ENCODE results near the gene NELL2. TPM values are rescaled to one million over a fixed set of nuclear protein-coding genes. Genes with fewer than 3 reads are reported as not detected.

Gene NELL2
- total and polyA plus RNA-seq, 2 experiments from 2014 or later = not detected

DNA sequence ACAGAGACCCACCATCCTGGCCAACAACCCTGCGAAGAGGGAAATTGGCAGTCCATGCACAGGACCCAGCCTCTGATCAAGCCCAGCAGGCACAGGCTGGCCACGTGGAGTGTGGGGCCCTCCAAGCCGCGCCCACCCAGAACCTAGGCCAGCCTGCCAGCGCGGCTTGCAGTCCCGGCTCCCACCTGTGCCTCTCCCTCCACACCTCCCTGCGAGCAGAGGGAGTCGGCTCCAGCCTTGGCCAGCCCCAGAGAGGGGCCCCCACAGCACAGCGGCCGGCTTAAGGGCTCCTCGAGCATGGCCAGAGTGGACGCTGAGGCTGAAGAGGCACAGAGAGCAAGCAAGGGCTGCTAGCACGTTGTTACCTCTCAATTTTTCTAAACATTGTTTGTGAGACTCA, 373.4 kb downstream of the NELL2 start:
- Histone ChIP-seq H3K4me2 (ENCODE audit: unreplicated experiment) (no peak overlapping the region), H3K4me3 (no peak overlapping the region), H3K27me3 (replicated peaks; ENCODE audit: insufficient read depth) (no peaks in the 10 kb centered on the region), H3K36me3 (ENCODE audit: low read depth) (no peaks in the 10 kb centered on the region), H3K9ac (no peak overlapping the region), H2AFZ (no peak overlapping the region), H3K79me2 (ENCODE audit: insufficient read depth) (no peaks in the 10 kb centered on the region), H3K27ac (no peak overlapping the region), H3K9me2 (ENCODE audit: insufficient read depth) (no peaks in the 10 kb centered on the region), H3K9me3 (ENCODE audit: low read depth) (no peaks in the 10 kb centered on the region), H4K20me1 (ENCODE audit: insufficient read depth) (no peaks in the 10 kb centered on the region), H3K4me1 (ENCODE audit: insufficient read depth) (no peaks in the 10 kb centered on the region), H3F3A (ENCODE audit: insufficient read depth) (no peaks in the 10 kb centered on the region)
- in situ Hi-C loops (cut with MboI) = no loop called here
- DNase-seq = no peak
- TF ChIP-seq EZH2 (IDR thresholded peaks at IDR 0.05; ENCODE audit: insufficient read depth, poor library complexity, severe bottlenecking) (no peak), EZH2phosphoT487 (IDR thresholded peaks at IDR 0.05; ENCODE audit: insufficient read depth, low read depth) (no peak)
- WGBS, 2 experiments (ENCODE audit: low coverage in 1 of 2, low lambda C conversion rate in 2 of 2, missing lambda C conversion rate in 2 of 2) = 56 to 57% methylated on average over 12 to 14 of the region's 14 CpGs

DNA sequence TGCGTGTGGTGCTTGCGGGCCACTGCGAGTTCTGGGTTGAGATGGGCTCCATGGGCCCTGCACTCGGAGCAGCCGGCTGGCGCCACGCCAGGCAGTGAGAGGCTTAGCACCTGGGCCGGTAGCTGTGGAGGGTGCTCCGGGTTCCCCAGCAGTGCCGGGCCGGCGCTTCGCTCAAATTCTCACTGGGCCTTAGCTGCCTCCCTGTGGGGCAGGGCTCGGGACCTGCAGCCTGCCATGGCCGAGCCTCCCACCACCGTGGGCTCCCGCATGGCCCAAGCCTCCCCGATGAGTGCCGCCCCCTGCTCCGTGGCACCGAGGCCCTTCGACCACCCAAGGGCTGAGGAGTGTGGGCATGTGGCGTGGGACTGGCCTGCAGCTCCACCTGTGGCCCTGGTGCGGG, 375.7 kb downstream of the NELL2 start:
- TF ChIP-seq EZH2phosphoT487 (IDR thresholded peaks at IDR 0.05; ENCODE audit: insufficient read depth, low read depth) (no peak), EZH2 (IDR thresholded peaks at IDR 0.05; ENCODE audit: insufficient read depth, poor library complexity, severe bottlenecking) (no peak)
- H3K4me2 ChIP-seq (ENCODE audit: unreplicated experiment) = no peak overlapping the region
- 66 to 76% methylated on average over 15 to 24 of the region's 24 CpGs for WGBS, 2 experiments (ENCODE audit: low coverage in 1 of 2, low lambda C conversion rate in 2 of 2, missing lambda C conversion rate in 2 of 2)

GRCh38 chr12:44497044-44497443, 379.1 kb downstream of the NELL2 start:
- Histone ChIP-seq H3K9me2 (ENCODE audit: insufficient read depth) (no peaks in the 10 kb centered on the region), H3K36me3 (ENCODE audit: low read depth) (no peaks in the 10 kb centered on the region), H4K20me1 (ENCODE audit: insufficient read depth) (no peaks in the 10 kb centered on the region), H2AFZ (no peak overlapping the region), H3K27ac (no peak overlapping the region), H3K9me3 (ENCODE audit: low read depth) (no peaks in the 10 kb centered on the region), H3K4me3 (no peak overlapping the region), H3K27me3 (replicated peaks; ENCODE audit: insufficient read depth) (no peaks in the 10 kb centered on the region), H3K9ac (no peak overlapping the region), H3F3A (ENCODE audit: insufficient read depth) (no peaks in the 10 kb centered on the region), H3K79me2 (ENCODE audit: insufficient read depth) (no peaks in the 10 kb centered on the region), H3K4me1 (ENCODE audit: insufficient read depth) (no peaks in the 10 kb centered on the region), H3K4me2 (ENCODE audit: unreplicated experiment) (no peak overlapping the region)
- no peak for DNase-seq
- 31 to 32% methylated on average over 1 of the region's 1 CpG for WGBS, 2 experiments (ENCODE audit: low coverage in 1 of 2, low lambda C conversion rate in 2 of 2, missing lambda C conversion rate in 2 of 2)
- in situ Hi-C loops (cut with MboI) = no loop called here
- TF ChIP-seq EZH2 (IDR thresholded peaks at IDR 0.05; ENCODE audit: insufficient read depth, poor library complexity, severe bottlenecking) = no peak
- no peak for TF ChIP-seq EZH2phosphoT487 (IDR thresholded peaks at IDR 0.05; ENCODE audit: insufficient read depth, low read depth)

More for the DNA sequence above, 375.7 kb downstream of the NELL2 start:
- Histone ChIP-seq H3K79me2 (ENCODE audit: insufficient read depth) (no peaks in the 10 kb centered on the region), H3K9me3 (ENCODE audit: low read depth) (no peaks in the 10 kb centered on the region), H3K4me1 (ENCODE audit: insufficient read depth) (no peaks in the 10 kb centered on the region), H3K27me3 (replicated peaks; ENCODE audit: insufficient read depth) (no peaks in the 10 kb centered on the region), H3K4me3 (no peak overlapping the region), H3F3A (ENCODE audit: insufficient read depth) (no peaks in the 10 kb centered on the region), H4K20me1 (ENCODE audit: insufficient read depth) (no peaks in the 10 kb centered on the region), H3K9me2 (ENCODE audit: insufficient read depth) (no peaks in the 10 kb centered on the region), H3K36me3 (ENCODE audit: low read depth) (no peaks in the 10 kb centered on the region), H2AFZ (no peak overlapping the region), H3K9ac (no peak overlapping the region), H3K27ac (no peak overlapping the region)
- in situ Hi-C loops (cut with MboI) = no loop called here
- no peak for DNase-seq

DNA sequence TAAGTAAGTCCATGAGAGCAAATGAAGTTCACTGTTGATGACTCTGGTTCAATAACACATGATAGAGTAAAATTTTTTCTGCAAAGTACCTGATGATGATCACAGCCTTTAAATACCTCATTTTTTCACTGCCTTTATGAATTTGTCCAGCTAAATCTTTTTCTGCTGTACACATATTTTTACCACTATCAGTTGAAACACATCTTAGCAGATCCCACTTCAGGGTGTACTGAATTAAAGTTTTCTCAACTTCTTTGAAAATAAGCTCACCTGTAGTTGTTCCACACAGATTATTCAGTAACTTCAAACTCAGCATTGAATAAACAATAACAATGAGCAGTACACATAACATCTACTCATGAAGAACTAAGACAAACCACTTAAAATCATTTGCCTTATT, 385.9 kb downstream of the NELL2 start:
- no peak overlapping the region for H3K9ac ChIP-seq
- no peak overlapping the region for H3K4me3 ChIP-seq

DNA sequence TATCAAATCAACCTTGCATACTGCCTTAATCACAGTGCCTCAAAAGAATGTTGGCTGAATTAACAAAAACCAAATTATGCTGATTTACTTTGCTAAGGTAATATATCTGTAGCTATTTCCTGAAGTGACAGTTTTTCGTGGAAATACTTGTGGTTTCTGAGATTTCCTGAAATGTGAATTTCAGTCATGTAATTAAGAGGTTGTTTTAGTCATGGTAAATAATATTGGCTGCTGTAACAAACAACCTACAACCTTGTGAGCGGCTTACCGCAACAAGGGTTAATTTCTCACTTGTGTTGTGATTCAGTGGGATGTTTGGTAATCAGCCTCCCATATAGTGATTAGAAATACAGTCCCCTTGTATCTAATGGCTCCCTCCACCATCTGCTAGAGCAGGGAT, 387.9 kb downstream of the NELL2 start:
- no peak overlapping the region for H3K9ac ChIP-seq
- no peaks in the 10 kb centered on the region for H4K20me1 ChIP-seq (ENCODE audit: insufficient read depth)
- no peak for TF ChIP-seq EZH2phosphoT487 (IDR thresholded peaks at IDR 0.05; ENCODE audit: insufficient read depth, low read depth)
- TF ChIP-seq EZH2 (IDR thresholded peaks at IDR 0.05; ENCODE audit: insufficient read depth, poor library complexity, severe bottlenecking) = no peak
- no peak overlapping the region for H2AFZ ChIP-seq
- WGBS, 2 experiments (ENCODE audit: low coverage in 1 of 2, low lambda C conversion rate in 2 of 2, missing lambda C conversion rate in 2 of 2) = 42 to 58% methylated on average over 3 of the region's 3 CpGs
- in situ Hi-C loops (cut with MboI) = no loop called here
- no peaks in the 10 kb centered on the region for H3K4me1 ChIP-seq (ENCODE audit: insufficient read depth)
- H3K9me2 ChIP-seq (ENCODE audit: insufficient read depth) = no peaks in the 10 kb centered on the region
- H3F3A ChIP-seq (ENCODE audit: insufficient read depth) = no peaks in the 10 kb centered on the region
- H3K4me2 ChIP-seq (ENCODE audit: unreplicated experiment) = no peak overlapping the region
- H3K36me3 ChIP-seq (ENCODE audit: low read depth) = no peaks in the 10 kb centered on the region
- no peak overlapping the region for H3K27ac ChIP-seq
- H3K9me3 ChIP-seq (ENCODE audit: low read depth) = no peaks in the 10 kb centered on the region
- no peak overlapping the region for H3K4me3 ChIP-seq
- no peaks in the 10 kb centered on the region for H3K79me2 ChIP-seq (ENCODE audit: insufficient read depth)
- no peak for DNase-seq
- H3K27me3 ChIP-seq (replicated peaks; ENCODE audit: insufficient read depth) = no peaks in the 10 kb centered on the region

More for the DNA sequence above, 385.9 kb downstream of the NELL2 start:
- H3K79me2 ChIP-seq (ENCODE audit: insufficient read depth) = no peaks in the 10 kb centered on the region
- H3K4me1 ChIP-seq (ENCODE audit: insufficient read depth) = no peaks in the 10 kb centered on the region
- no peaks in the 10 kb centered on the region for H3K27me3 ChIP-seq (replicated peaks; ENCODE audit: insufficient read depth)
- TF ChIP-seq EZH2phosphoT487 (IDR thresholded peaks at IDR 0.05; ENCODE audit: insufficient read depth, low read depth) (no peak), EZH2 (IDR thresholded peaks at IDR 0.05; ENCODE audit: insufficient read depth, poor library complexity, severe bottlenecking) (no peak)
- H3K4me2 ChIP-seq (ENCODE audit: unreplicated experiment) = no peak overlapping the region
- H3K27ac ChIP-seq = no peak overlapping the region
- H3F3A ChIP-seq (ENCODE audit: insufficient read depth) = no peaks in the 10 kb centered on the region
- no peak overlapping the region for H2AFZ ChIP-seq
- no peak for DNase-seq
- H3K36me3 ChIP-seq (ENCODE audit: low read depth) = no peaks in the 10 kb centered on the region
- no peaks in the 10 kb centered on the region for H3K9me2 ChIP-seq (ENCODE audit: insufficient read depth)
- no peaks in the 10 kb centered on the region for H3K9me3 ChIP-seq (ENCODE audit: low read depth)
- no peaks in the 10 kb centered on the region for H4K20me1 ChIP-seq (ENCODE audit: insufficient read depth)
- in situ Hi-C loops (cut with MboI) = no loop called here
